GM19240 (cell line): ENCODE data around the gene RIMS3.
"Not testable (repeated sequence)": the region's sequence is repeated elsewhere in the genome, so short reads cannot be mapped to it uniquely, and the experiment has no call there.

ENCODE experiments used
- DNase-seq: peaks from one replicate; pipeline ENCODE4 v3.0.0; 2011; ENCODE audit warnings: low spot score; ENCODE audit not compliant: insufficient read length

RIMS3 gene

GRCh38 chr1:40665335-40666171, at the start of gene RIMS3:
RIMS3 (minus strand) TSS chr1:40665682; CDS start chr1:40641925, 23,757 bp downstream.
- DNase-seq: peak; percentile 84

GRCh38 chr1:40712997-40713396, 47.5 kb upstream of the RIMS3 start:
- no peak for DNase-seq

GRCh38 chr1:40712405-40712944, 47.0 kb upstream of the RIMS3 start:
- DNase-seq: no peak

GRCh38 chr1:40711465-40712404, 46.3 kb upstream of the RIMS3 start:
- DNase-seq: no peak

- no peak for DNase-seq
Measured at GRCh38 chr1:40710581-40711315, 45.3 kb upstream of the RIMS3 start.

GRCh38 chr1:40709802-40710278, 44.4 kb upstream of the RIMS3 start:
- no peak for DNase-seq

GRCh38 chr1:40709100-40709801, 43.8 kb upstream of the RIMS3 start:
- peak; percentile 45 for DNase-seq

- peak; percentile 28 for DNase-seq
Measured at GRCh38 chr1:40708750-40709099, 43.2 kb upstream of the RIMS3 start.

GRCh38 chr1:40706626-40707025, 41.1 kb upstream of the RIMS3 start:
- DNase-seq: no peak

- no peak for DNase-seq
Measured at GRCh38 chr1:40704817-40705733, 39.6 kb upstream of the RIMS3 start.

GRCh38 chr1:40703316-40703715, 37.8 kb upstream of the RIMS3 start:
- no peak for DNase-seq

GRCh38 chr1:40702810-40703209, 37.3 kb upstream of the RIMS3 start:
- DNase-seq: not testable (repeated sequence)

GRCh38 chr1:40701684-40702083, 36.2 kb upstream of the RIMS3 start:
- no peak for DNase-seq

- DNase-seq: no peak
Measured at GRCh38 chr1:40699787-40700186, 34.3 kb upstream of the RIMS3 start.

- no peak for DNase-seq
Measured at GRCh38 chr1:40697436-40697835, 32.0 kb upstream of the RIMS3 start.

GRCh38 chr1:40696294-40696693, 30.8 kb upstream of the RIMS3 start:
- no peak for DNase-seq

GRCh38 chr1:40694353-40694874, 28.9 kb upstream of the RIMS3 start:
- no peak for DNase-seq

GRCh38 chr1:40693425-40693824, 27.9 kb upstream of the RIMS3 start:
- DNase-seq: no peak

- no peak for DNase-seq
Measured at GRCh38 chr1:40692429-40692895, 27.0 kb upstream of the RIMS3 start.
